Peyer's patch (tissue), 4 donors: ENCODE measurements around the gene ALDH1L1. TPM values are rescaled to one million over a fixed set of nuclear protein-coding genes. Genes with fewer than 3 reads are reported as not detected.
A peak's percentile ranks its signal among the peaks of the same experiment; 100 is the strongest.

ENCODE experiments used
- DNase-seq, 3 donors: peaks; one replicate each; pipeline ENCODE4 v3.0.0-alpha.2; 2017 to 2019
- H3K27ac ChIP-seq, 4 donors: fragments of 200-600 bp; sonication (generic); one replicate each; pipeline ENCODE4 v1.5.1; 2016 to 2019
- H3K27me3 ChIP-seq, 2 donors: fragments of 200-600 bp; sonication (generic); one replicate each; pipeline ENCODE4 v1.5.1; 2019
- H3K36me3 ChIP-seq, 3 donors: fragments of 200-600 bp; sonication (generic); one replicate each; pipeline ENCODE4 v1.5.1; 2016 to 2019
- H3K4me1 ChIP-seq, 4 donors: fragments of 200-600 bp; sonication (generic); one replicate each; pipeline ENCODE4 v1.5.1; 2016 to 2019
- H3K4me3 ChIP-seq, 4 donors: fragments of 200-600 bp; sonication (generic); 1 replicate in 3 of 4; 2 replicates in 1 of 4; pipeline ENCODE4 v1.5.1; 2016 to 2019; ENCODE audit warnings: mild to moderate bottlenecking in 1 of 4
- H3K9me3 ChIP-seq, 4 donors: fragments of 200-600 bp; sonication (generic); one replicate each; pipeline ENCODE4 v1.5.1; 2016 to 2019; ENCODE audit warnings: mild to moderate bottlenecking in 1 of 4
- CTCF ChIP-seq, 6 experiments: fragments of 450-650 bp in 4 of 6; fragments of 200-600 bp in 2 of 6; sonication (generic) in 1 of 6; IDR thresholded peaks; one replicate each; pipeline ENCODE4 v1.5.1; 2017 to 2019; ENCODE audit warnings: antibody characterized with exemption in 6 of 6, mild to moderate bottlenecking in 3 of 6, moderate library complexity in 1 of 6
- POLR2A ChIP-seq, 2 donors: fragments of 450-650 bp; IDR thresholded peaks; one replicate each; pipeline ENCODE4 v1.5.1; 2017; ENCODE audit warnings: antibody characterized with exemption in 2 of 2, mild to moderate bottlenecking in 2 of 2, moderate library complexity in 2 of 2
- total RNA-seq, 4 donors: library from RNA; depleted of rRNA; stranded (reverse); fragments of >200 nt; gene quantifications; one replicate each; pipeline ENCODE4 v1.1.0, GENCODE V29; 2016

Gene ALDH1L1
- total RNA-seq, 4 donors from 2014 or later: 2.0 to 14.2 (median 4.6) TPM

- TF ChIP-seq POLR2A (IDR thresholded peaks at IDR 0.05) (no peak), CTCF (IDR thresholded peaks at IDR 0.05) (no peak)
- no peak for DNase-seq
- no peaks in the 10 kb centered on the region for H3K27me3 ChIP-seq
- no peaks in the 10 kb centered on the region for H3K36me3 ChIP-seq
- peaks cover 0 to 10% (median 1%) of the 10 kb centered on the region in 4 donors for H3K4me1 ChIP-seq
- H3K9me3 ChIP-seq: no peaks in the 10 kb centered on the region
- no peak overlapping the region for H3K4me3 ChIP-seq
- H3K27ac ChIP-seq: no peak overlapping the region
Observed at GRCh38 chr3:126058666-126059065, 121.7 kb downstream of the ALDH1L1 start.

DNA sequence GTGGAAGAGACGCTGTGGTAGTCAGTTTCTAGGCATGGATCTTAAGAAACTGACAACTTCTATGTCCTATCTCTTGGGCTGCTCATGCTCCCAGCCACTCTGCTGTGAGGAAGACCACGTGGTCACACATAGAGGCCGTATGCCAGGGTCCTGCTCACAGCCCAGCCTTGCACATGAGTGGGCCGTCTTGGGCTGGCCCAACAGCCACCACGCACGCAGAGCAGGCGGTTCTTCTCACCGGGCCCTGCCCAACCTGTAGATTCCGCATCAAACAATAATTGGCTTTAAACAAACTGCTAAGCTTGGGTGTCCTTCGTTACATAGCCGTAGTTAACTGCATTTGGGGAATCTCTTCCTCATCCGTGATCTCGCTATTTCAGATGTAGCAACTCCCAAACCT is 122.5 kb downstream of the ALDH1L1 start:
- no peak for DNase-seq
- no peak overlapping the region for H3K4me3 ChIP-seq
- no peaks in the 10 kb centered on the region for H3K27me3 ChIP-seq
- no peaks in the 10 kb centered on the region for H3K36me3 ChIP-seq
- peaks cover 0 to 10% (median 1%) of the 10 kb centered on the region in 4 donors for H3K4me1 ChIP-seq
- TF ChIP-seq CTCF (IDR thresholded peaks at IDR 0.05) (no peak), POLR2A (IDR thresholded peaks at IDR 0.05) (no peak)
- H3K27ac ChIP-seq: no peak overlapping the region
- no peaks in the 10 kb centered on the region for H3K9me3 ChIP-seq

- TF ChIP-seq CTCF (IDR thresholded peaks at IDR 0.05): no peak
- TF ChIP-seq POLR2A (IDR thresholded peaks at IDR 0.05): no peak
- no peak for DNase-seq
- H3K27me3 ChIP-seq: no peaks in the 10 kb centered on the region
- no peaks in the 10 kb centered on the region for H3K9me3 ChIP-seq
- H3K36me3 ChIP-seq: no peaks in the 10 kb centered on the region
- H3K4me1 ChIP-seq: peaks cover 0 to 10% (median 1%) of the 10 kb centered on the region in 4 donors
- H3K4me3 ChIP-seq: no peak overlapping the region
- peak overlapping the region in 1 of 4 donors; percentile 81 for H3K27ac ChIP-seq
Observed at GRCh38 chr3:126057501-126057819, 122.9 kb downstream of the ALDH1L1 start.

- Histone ChIP-seq H3K9me3 (no peaks in the 10 kb centered on the region), H3K4me1 (peaks cover 0 to 10% (median 1%) of the 10 kb centered on the region in 4 donors), H3K27ac (peak overlapping the region in 3 of 4 donors; percentile 33 to 81 (median 42)), H3K36me3 (no peaks in the 10 kb centered on the region), H3K4me3 (peak overlapping the region in 2 of 4 donors; percentile 7 to 31), H3K27me3 (no peaks in the 10 kb centered on the region)
- DNase-seq: peak in 2 of 3 donors; percentile 80 to 89
- peak in 1 of 2 donors; percentile 52 for TF ChIP-seq POLR2A (IDR thresholded peaks at IDR 0.05)
- no peak for TF ChIP-seq CTCF (IDR thresholded peaks at IDR 0.05)
Observed at GRCh38 chr3:126056681-126057500, 123.5 kb downstream of the ALDH1L1 start.

DNA sequence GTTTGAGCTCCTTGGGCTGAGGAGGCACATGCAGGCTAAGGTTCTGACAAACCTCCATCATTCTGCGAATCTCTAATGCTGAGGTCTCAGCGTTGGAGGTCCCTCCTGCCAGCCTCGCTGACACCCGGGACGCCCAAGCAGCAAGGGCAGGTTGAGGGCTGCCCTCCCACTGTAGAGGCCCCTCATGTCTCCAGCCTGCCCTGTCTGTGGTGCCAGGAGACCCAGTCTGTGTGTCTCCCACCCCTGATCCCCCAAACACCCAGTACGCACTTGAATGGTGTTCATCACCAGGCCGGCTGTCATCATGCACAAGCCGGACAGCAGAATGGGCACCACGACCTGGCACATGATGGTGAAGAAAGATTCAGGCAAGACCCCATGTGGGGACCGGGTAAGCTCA is 124.3 kb downstream of the ALDH1L1 start:
- peaks cover 0 to 10% (median 1%) of the 10 kb centered on the region in 4 donors for H3K4me1 ChIP-seq
- no peaks in the 10 kb centered on the region for H3K9me3 ChIP-seq
- peak in 1 of 3 donors; percentile 34 for DNase-seq
- peak overlapping the region in 2 of 4 donors; percentile 7 to 31 for H3K4me3 ChIP-seq
- no peaks in the 10 kb centered on the region for H3K36me3 ChIP-seq
- peak overlapping the region in 1 of 4 donors; percentile 81 for H3K27ac ChIP-seq
- TF ChIP-seq POLR2A (IDR thresholded peaks at IDR 0.05): no peak
- no peak for TF ChIP-seq CTCF (IDR thresholded peaks at IDR 0.05)
- no peaks in the 10 kb centered on the region for H3K27me3 ChIP-seq
